WERI-Rb-1 (cell line): ENCODE results near the gene KCNJ14.

Experiments
- DNase-seq: peaks from one replicate; pipeline ENCODE4 v3.0.0-alpha.2; 2020
- H3K27ac ChIP-seq: fragments of 250-450 bp; sonication (Bioruptor Pico); 2 replicates; pipeline ENCODE4 v1.5.1; 2020; ENCODE audit warnings: mild to moderate bottlenecking, moderate library complexity
- H3K27me3 ChIP-seq: fragments of 250-450 bp; sonication (Bioruptor Pico); 2 replicates; pipeline ENCODE4 v1.5.1; 2021; ENCODE audit warnings: mild to moderate bottlenecking, low read depth, moderate library complexity; ENCODE audit not compliant: insufficient read depth, severe bottlenecking
- H3K36me3 ChIP-seq: fragments of 250-450 bp; sonication (Bioruptor Pico); 2 replicates; pipeline ENCODE4 v1.5.1; 2020; ENCODE audit warnings: mild to moderate bottlenecking, moderate library complexity
- H3K4me3 ChIP-seq: 2 replicates; pipeline ENCODE4 v1.5.1; 2011; ENCODE audit warnings: low read depth, mild to moderate bottlenecking, control low read depth, low read length
- H3K9me3 ChIP-seq: fragments of 250-450 bp; sonication (Bioruptor Pico); 2 replicates; pipeline ENCODE4 v1.5.1; 2021; ENCODE audit warnings: mild to moderate bottlenecking, moderate library complexity; ENCODE audit not compliant: severe bottlenecking
- TF ChIP-seq, protein P1 (sequence below): IDR thresholded peaks from 2 replicates; pipeline ENCODE4 v1.5.1; 2011; ENCODE audit warnings: low read depth, mild to moderate bottlenecking, control low read depth, inconsistent platforms, low read length

KCNJ14 gene

DNA sequence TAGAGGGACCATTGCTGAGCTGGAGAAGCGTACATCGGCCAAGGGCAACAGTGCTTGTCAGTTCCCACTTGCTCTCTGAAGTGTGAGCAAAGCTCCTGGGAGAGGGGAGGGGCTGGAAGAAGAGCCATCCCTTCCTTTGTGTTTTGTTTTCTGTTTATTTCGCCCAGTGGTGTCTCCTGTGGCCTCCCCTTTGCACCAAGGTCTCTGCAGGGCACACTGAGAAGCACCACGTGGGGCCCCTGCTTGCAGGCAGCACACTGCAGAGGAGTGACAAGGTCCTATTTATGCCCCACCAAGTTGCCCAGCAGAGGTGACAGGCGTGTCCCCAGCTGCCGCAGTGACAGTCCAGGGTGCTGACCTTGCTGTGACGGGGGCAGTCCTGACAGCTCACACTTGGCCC, 38.0 kb upstream of the KCNJ14 start:
- H3K9me3 ChIP-seq, result no peaks in the 10 kb centered on the region
- H3K36me3 ChIP-seq, result peaks cover 3% of the 10 kb centered on the region; the same call in 1 of the 2 replicates
- H3K4me3 ChIP-seq, result no peak overlapping the region
- H3K27ac ChIP-seq, result no peak overlapping the region; the same call in 1 of the 2 replicates
- TF ChIP-seq, protein P1, sequence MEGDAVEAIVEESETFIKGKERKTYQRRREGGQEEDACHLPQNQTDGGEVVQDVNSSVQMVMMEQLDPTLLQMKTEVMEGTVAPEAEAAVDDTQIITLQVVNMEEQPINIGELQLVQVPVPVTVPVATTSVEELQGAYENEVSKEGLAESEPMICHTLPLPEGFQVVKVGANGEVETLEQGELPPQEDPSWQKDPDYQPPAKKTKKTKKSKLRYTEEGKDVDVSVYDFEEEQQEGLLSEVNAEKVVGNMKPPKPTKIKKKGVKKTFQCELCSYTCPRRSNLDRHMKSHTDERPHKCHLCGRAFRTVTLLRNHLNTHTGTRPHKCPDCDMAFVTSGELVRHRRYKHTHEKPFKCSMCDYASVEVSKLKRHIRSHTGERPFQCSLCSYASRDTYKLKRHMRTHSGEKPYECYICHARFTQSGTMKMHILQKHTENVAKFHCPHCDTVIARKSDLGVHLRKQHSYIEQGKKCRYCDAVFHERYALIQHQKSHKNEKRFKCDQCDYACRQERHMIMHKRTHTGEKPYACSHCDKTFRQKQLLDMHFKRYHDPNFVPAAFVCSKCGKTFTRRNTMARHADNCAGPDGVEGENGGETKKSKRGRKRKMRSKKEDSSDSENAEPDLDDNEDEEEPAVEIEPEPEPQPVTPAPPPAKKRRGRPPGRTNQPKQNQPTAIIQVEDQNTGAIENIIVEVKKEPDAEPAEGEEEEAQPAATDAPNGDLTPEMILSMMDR, result no peak
- DNase-seq, result no peak
- no peaks in the 10 kb centered on the region for H3K27me3 ChIP-seq

DNA sequence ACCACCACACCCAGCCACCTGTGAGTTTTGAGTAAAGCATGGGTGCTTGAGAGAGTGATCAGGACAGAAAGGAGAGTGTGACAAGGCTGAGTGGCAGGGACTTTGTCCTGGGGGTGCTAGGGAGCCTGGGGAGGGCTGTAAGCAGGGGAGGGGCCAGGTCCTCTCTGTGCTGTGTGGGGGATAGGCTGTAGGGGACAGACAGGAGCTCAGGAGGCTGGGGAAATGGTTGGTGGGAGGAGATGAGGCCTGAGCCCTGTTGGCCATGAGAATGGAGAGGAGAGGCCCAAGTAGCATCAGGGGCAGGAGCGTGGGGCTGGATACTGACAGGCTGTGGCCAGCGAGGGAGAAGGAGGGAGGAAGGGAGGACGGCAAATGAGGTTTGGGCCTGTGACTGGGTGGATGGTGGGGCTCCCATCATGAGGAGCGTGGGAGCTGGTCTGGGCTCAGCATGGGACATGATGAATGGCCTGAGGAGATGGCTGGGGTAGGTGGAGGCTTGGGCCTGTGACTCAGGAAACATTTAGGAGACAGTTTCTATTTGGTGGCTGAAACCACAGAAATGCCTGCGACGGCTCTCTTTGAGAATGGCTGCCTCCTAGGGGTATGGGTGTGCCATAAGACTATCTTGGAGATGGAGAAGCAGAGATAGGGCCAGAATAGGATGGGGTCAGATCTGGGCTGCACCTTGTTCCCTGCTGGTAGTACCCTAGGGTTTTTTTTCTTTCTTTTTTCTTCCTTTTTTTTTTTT, 36.9 kb upstream of the KCNJ14 start:
- Histone ChIP-seq H3K27ac (no peak overlapping the region), H3K9me3 (no peaks in the 10 kb centered on the region), H3K36me3 (peaks cover 3% of the 10 kb centered on the region; the same call in 1 of the 2 replicates), H3K4me3 (no peak overlapping the region), H3K27me3 (no peaks in the 10 kb centered on the region)
- no peak for DNase-seq
- TF ChIP-seq, protein P1, result no peak

DNA sequence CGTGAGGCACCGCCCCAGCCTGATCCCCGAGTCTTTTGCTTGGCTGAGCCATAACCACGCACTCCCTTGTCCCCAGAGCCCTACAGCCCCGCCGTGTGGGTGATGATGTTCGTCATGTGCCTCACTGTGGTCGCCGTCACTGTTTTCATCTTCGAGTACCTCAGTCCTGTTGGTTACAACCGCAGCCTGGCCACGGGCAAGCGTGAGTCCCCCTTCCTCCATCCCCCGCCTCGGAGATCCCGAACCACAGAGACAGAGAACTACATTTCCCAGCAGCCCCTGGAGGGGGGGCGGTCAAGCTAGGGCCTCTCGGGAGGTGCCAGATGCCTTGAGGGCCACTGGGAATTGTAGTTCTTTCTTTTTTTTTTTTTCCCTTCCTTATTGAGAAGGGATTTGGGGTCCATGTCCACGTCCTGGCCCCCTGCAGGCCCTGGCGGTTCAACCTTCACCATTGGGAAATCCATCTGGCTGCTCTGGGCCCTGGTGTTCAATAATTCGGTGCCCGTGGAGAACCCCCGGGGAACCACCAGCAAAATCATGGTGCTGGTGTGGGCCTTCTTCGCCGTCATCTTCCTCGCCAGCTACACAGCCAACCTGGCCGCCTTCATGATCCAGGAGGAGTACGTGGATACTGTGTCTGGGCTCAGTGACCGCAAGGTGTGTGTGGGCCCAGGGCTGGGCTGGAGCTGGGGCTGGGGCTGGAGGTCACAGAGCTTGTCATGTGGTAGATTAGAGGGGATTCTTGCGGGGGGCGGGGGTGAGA, 36.0 kb upstream of the KCNJ14 start:
- H3K9me3 ChIP-seq, result no peaks in the 10 kb centered on the region
- H3K4me3 ChIP-seq, result no peak overlapping the region
- H3K27me3 ChIP-seq, result no peaks in the 10 kb centered on the region
- H3K27ac ChIP-seq, result no peak overlapping the region
- TF ChIP-seq, protein P1, result no peak
- peak; percentile 60 for DNase-seq
- peaks cover 3% of the 10 kb centered on the region; the same call in 1 of the 2 replicates for H3K36me3 ChIP-seq

DNA sequence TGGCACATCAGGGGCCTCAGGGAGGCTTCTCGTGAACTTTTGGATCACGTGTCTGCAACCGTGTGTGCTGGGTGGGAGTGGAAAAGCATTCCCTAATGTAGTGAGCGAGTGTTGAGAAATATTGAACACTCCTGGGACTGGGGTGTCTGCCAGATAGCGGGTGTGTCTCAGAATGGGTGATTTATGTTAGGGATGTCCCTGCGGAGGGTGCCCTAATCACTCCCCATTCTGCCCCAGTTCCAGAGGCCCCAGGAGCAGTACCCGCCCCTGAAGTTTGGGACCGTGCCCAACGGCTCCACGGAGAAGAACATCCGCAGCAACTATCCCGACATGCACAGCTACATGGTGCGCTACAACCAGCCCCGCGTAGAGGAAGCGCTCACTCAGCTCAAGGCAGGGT, 33.8 kb upstream of the KCNJ14 start:
- Histone ChIP-seq H3K27ac (no peak overlapping the region), H3K36me3 (no peaks in the 10 kb centered on the region), H3K9me3 (no peaks in the 10 kb centered on the region), H3K4me3 (no peak overlapping the region), H3K27me3 (no peaks in the 10 kb centered on the region)
- TF ChIP-seq, protein P1, result no peak
- DNase-seq, result no peak

DNA sequence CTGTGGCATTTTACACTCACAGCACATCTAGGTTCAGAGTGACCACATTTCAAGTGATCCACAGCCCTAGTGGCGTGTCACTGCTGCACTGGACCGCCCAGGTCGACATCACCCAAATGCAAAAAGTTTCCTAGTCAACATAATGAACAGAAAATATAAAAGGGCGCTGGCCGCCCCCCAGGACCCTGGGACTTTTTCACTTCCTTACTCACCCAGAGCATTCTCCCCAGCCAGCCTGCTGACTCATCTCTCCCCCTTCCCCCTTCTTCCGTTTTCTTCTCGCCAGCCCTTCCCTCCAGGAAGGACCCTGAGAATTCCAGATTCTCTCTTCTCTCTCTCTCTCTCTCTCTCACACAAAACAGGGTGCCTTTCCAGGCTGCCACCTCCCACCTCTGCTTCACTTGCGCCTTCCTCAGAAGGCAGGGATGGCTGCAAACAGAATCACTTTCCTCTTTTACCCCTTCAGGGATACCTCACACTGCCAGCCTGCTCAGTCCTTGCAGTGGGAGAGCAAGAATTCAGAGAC, 30.6 kb upstream of the KCNJ14 start:
- H3K36me3 ChIP-seq, result no peaks in the 10 kb centered on the region
- no peaks in the 10 kb centered on the region for H3K9me3 ChIP-seq
- TF ChIP-seq, protein P1, result no peak
- no peak overlapping the region for H3K27ac ChIP-seq
- no peak for DNase-seq
- no peaks in the 10 kb centered on the region for H3K27me3 ChIP-seq
- no peak overlapping the region for H3K4me3 ChIP-seq
